ENCODE results near the gene CARMIL3. TPM values are rescaled to one million over a fixed set of nuclear protein-coding genes. Genes with fewer than 3 reads are reported as not detected.
A peak's percentile ranks its signal among the peaks of the same experiment; 100 is the strongest.
"Not testable (repeated sequence)": the region's sequence is repeated elsewhere in the genome, so short reads cannot be mapped to it uniquely, and the experiment has no call there.

Gene CARMIL3
- total RNA-seq, 2 donors from 2014 or later, result 0.29 to 2.1 TPM

- H3K9me3 ChIP-seq, result no peaks in the 10 kb centered on the region
- peak overlapping the region; percentile 96 for H3K27ac ChIP-seq
- peak; percentile 75 for TF ChIP-seq CTCF (IDR thresholded peaks at IDR 0.05)
- H3K27me3 ChIP-seq, result no peaks in the 10 kb centered on the region
- no peaks in the 10 kb centered on the region for H3K4me1 ChIP-seq
- peak; percentile 90 for DNase-seq
- intact Hi-C loops (cut with DNase I), result no loop called here
- H3K4me3 ChIP-seq, result peak overlapping the region; percentile 61
- H3K36me3 ChIP-seq, result no peaks in the 10 kb centered on the region
- H3K9ac ChIP-seq (ENCODE audit: low read depth in 2 of 2, low read length in 2 of 2), result peak overlapping the region; percentile 75 to 78
Observed at GRCh38 chr14:24036169-24036962, 15.4 kb upstream of the CARMIL3 start.

GRCh38 chr14:24036963-24037657 lies 14.7 kb upstream of the CARMIL3 start:
- intact Hi-C loops (cut with DNase I); H3K9me3 ChIP-seq; H3K4me1 ChIP-seq; DNase-seq; H3K27me3 ChIP-seq; H3K36me3 ChIP-seq: not testable (repeated sequence)
- H3K27ac ChIP-seq, result peak overlapping the region; percentile 96
- peak overlapping the region; percentile 61 for H3K4me3 ChIP-seq
- H3K9ac ChIP-seq (ENCODE audit: low read depth in 2 of 2, low read length in 2 of 2), result peak overlapping the region; percentile 75 to 78

DNA sequence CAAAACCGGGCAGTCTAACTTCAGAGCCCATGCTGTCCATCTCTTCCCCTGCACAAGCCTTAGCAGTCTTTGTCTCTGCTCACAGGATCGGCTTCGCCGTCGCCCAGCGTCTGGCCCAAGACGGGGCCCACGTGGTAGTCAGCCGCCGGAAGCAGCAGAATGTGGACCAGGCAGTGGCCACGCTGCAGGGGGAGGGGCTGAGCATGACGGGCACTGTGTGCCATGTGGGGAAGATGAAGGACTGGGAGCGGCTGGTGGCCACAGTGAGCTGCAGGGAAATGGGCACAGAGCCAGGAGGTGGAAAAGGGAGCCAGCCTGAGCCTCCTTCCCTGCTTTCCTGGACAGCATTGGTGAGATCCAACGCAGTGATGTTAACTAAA lies 14.2 kb upstream of the CARMIL3 start:
- H3K9me3 ChIP-seq, result no peaks in the 10 kb centered on the region
- DNase-seq, result peak; percentile 64
- TF ChIP-seq CTCF (IDR thresholded peaks at IDR 0.05), result no peak
- no peak overlapping the region for H3K4me3 ChIP-seq
- no peak overlapping the region for H3K27ac ChIP-seq
- no peaks in the 10 kb centered on the region for H3K27me3 ChIP-seq
- no peaks in the 10 kb centered on the region for H3K4me1 ChIP-seq
- no peaks in the 10 kb centered on the region for H3K36me3 ChIP-seq
- intact Hi-C loops (cut with DNase I), result no loop called here
- no peak overlapping the region for H3K9ac ChIP-seq (ENCODE audit: low read depth in 2 of 2, low read length in 2 of 2)

DNA sequence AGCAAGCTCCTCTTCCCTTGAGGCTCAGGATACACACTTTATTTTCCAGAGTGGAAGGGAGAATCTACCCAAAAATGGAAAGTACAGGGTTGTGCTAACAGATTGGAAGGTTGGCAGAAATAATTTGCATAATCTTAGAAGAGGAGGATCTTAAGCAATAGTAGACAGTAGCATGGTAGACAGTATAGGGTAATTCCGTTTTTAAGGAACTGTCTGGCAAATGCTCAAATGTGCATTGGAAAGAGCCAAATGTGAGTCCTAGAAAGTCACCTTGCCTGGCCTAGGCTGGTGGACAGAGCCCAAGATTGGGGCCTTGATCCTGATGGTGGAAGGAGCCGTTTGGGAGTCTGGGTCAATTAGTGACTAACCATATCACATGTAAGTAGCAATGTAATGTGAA lies 13.1 kb upstream of the CARMIL3 start:
- H3K27ac ChIP-seq, result no peak overlapping the region
- no peaks in the 10 kb centered on the region for H3K9me3 ChIP-seq
- H3K4me1 ChIP-seq, result no peaks in the 10 kb centered on the region
- no peak overlapping the region for H3K9ac ChIP-seq (ENCODE audit: low read depth in 2 of 2, low read length in 2 of 2)
- TF ChIP-seq CTCF (IDR thresholded peaks at IDR 0.05), result no peak
- H3K36me3 ChIP-seq, result no peaks in the 10 kb centered on the region
- intact Hi-C loops (cut with DNase I), result no loop called here
- no peak for DNase-seq
- H3K27me3 ChIP-seq, result no peaks in the 10 kb centered on the region
- H3K4me3 ChIP-seq, result no peak overlapping the region

GRCh38 chr14:24040692-24041091 lies 11.1 kb upstream of the CARMIL3 start:
- Histone ChIP-seq H3K36me3 (no peaks in the 10 kb centered on the region), H3K27me3 (no peaks in the 10 kb centered on the region), H3K4me1 (no peaks in the 10 kb centered on the region), H3K9me3 (no peaks in the 10 kb centered on the region), H3K9ac (ENCODE audit: low read depth in 2 of 2, low read length in 2 of 2) (no peak overlapping the region), H3K4me3 (no peak overlapping the region), H3K27ac (no peak overlapping the region)
- no peak for TF ChIP-seq CTCF (IDR thresholded peaks at IDR 0.05)
- intact Hi-C loops (cut with DNase I), result no loop called here
- DNase-seq, result no peak

DNA sequence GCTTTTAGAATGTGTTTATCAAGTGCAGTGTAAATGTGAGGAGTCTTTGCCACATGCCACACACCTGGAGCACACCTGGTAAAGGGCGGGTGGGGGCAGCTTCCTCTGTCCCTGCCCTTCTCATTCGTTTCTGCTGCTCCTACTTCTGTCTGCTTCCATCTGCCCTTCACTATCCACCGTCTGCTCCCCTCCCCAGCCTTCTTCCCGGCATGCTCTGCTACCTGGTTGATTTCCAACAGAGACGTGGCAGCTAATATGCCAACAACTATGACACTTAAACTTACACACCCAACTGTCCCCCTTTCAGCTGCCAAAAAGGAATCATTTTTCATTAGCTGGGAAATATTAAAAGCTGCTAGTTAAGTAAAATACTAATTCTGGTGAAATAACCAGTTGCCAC lies 9.1 kb upstream of the CARMIL3 start:
- no peak for TF ChIP-seq CTCF (IDR thresholded peaks at IDR 0.05)
- Histone ChIP-seq H3K27me3 (no peaks in the 10 kb centered on the region), H3K36me3 (no peaks in the 10 kb centered on the region), H3K27ac (no peak overlapping the region), H3K9ac (ENCODE audit: low read depth in 2 of 2, low read length in 2 of 2) (no peak overlapping the region), H3K4me3 (no peak overlapping the region), H3K9me3 (no peaks in the 10 kb centered on the region), H3K4me1 (no peaks in the 10 kb centered on the region)
- intact Hi-C loops (cut with DNase I), result no loop called here
- no peak for DNase-seq

DNA sequence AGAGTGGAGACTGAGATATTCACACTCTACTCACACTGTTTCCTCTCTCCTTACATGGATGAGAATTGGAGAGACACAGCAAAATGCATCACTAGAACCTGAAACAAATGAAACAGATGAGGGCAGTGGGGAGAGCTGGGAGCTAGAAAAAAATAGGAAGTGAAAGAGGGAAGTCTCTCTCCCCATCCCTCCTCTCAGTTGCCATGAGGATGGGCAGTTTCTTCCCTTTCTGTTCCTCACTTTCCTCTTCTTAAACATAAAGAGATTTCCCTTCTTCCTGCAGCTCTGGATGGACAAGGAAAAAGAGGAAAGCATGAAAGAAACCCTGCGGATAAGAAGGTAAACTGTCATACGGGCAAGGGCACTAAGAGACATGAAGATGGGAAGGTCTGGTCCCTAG lies 2.8 kb upstream of the CARMIL3 start:
- H3K4me3 ChIP-seq; H3K9me3 ChIP-seq; H3K27ac ChIP-seq; intact Hi-C loops (cut with DNase I); H3K36me3 ChIP-seq; H3K4me1 ChIP-seq; DNase-seq; H3K9ac ChIP-seq (ENCODE audit: low read depth in 2 of 2, low read length in 2 of 2); H3K27me3 ChIP-seq: not testable (repeated sequence)

GRCh38 chr14:24050753-24051152 lies 1.1 kb upstream of the CARMIL3 start:
- H3K27me3 ChIP-seq; H3K27ac ChIP-seq; H3K4me3 ChIP-seq; H3K4me1 ChIP-seq; intact Hi-C loops (cut with DNase I); H3K9ac ChIP-seq (ENCODE audit: low read depth in 2 of 2, low read length in 2 of 2); H3K36me3 ChIP-seq; H3K9me3 ChIP-seq: not testable (repeated sequence)
- DNase-seq, result peak; percentile 16
